ENCODE measurements around the gene CAMKMT. TPM values are rescaled to one million over a fixed set of nuclear protein-coding genes. Genes with fewer than 3 reads are reported as not detected.

Gene CAMKMT
- polyA plus RNA-seq, 3 donors, result 4.7 to 7.8 (median 7.0) TPM

GRCh38 chr2:44798139-44798659 lies 436.5 kb downstream of the CAMKMT start:
- 80% methylated on average over 6 of the region's 6 CpGs for WGBS (ENCODE audit: insufficient coverage)
- Histone ChIP-seq H3K4me2 (replicated peaks; ENCODE audit: extremely low read depth, low read length, poor library complexity, severe bottlenecking) (no peak overlapping the region), H2AFZ (ENCODE audit: insufficient read depth, low read depth, low read length, poor library complexity, severe bottlenecking) (no peak overlapping the region), H3K27me3 (ENCODE audit: control insufficient read depth in 2 of 2, insufficient read depth in 2 of 2, low read length in 2 of 2) (peaks cover 54 to 58% of the 10 kb centered on the region in 2 donors), H3K27ac (ENCODE audit: low read depth in 1 of 2, low read length in 2 of 2) (no peak overlapping the region), H3K4me3 (replicated peaks in 1 of 3; ENCODE audit: low read depth in 2 of 3, low read length in 3 of 3) (no peak overlapping the region), H3K9ac (ENCODE audit: insufficient read depth, low read length, poor library complexity, severe bottlenecking) (no peak overlapping the region), H3K9me3 (replicated peaks in 1 of 2; ENCODE audit: control insufficient read depth in 1 of 2, insufficient read depth in 1 of 2, low read length in 2 of 2) (peaks cover 0 to 34% of the 10 kb centered on the region in 2 donors), H4K20me1 (ENCODE audit: insufficient read depth, low read length) (no peaks in the 10 kb centered on the region), H3K79me2 (ENCODE audit: insufficient read depth, low read length) (no peaks in the 10 kb centered on the region), H3K36me3 (replicated peaks in 1 of 2; ENCODE audit: control insufficient read depth in 1 of 2, insufficient read depth in 2 of 2, low read length in 2 of 2) (no peaks in the 10 kb centered on the region), H3K4me1 (ENCODE audit: control insufficient read depth in 1 of 2, insufficient read depth in 2 of 2, low read length in 2 of 2) (no peaks in the 10 kb centered on the region)
- Mint-ChIP-seq H3K4me1 (peaks cover 2% of the 10 kb centered on the region), H3K27me3 (ENCODE audit: low read depth in 3 of 3) (peaks cover 56 to 79% (median 63%) of the 10 kb centered on the region in 3 donors), H3K27ac (no peak overlapping the region), H3K36me3 (no peaks in the 10 kb centered on the region), H3K4me3 (peak overlapping the region in 1 of 2 donors; percentile 64), H3K9me3 (peaks cover 0 to 14% (median 4%) of the 10 kb centered on the region in 7 donors)
- intact Hi-C loops (cut with micrococcal nuclease), result no loop called here
- DNase-seq, result no peak
- TF ChIP-seq CTCF (IDR thresholded peaks at IDR 0.05), result no peak

GRCh38 chr2:44799105-44799504 lies 437.4 kb downstream of the CAMKMT start:
- Histone ChIP-seq H3K36me3 (replicated peaks in 1 of 2; ENCODE audit: control insufficient read depth in 1 of 2, insufficient read depth in 2 of 2, low read length in 2 of 2) (no peaks in the 10 kb centered on the region), H3K4me2 (replicated peaks; ENCODE audit: extremely low read depth, low read length, poor library complexity, severe bottlenecking) (no peak overlapping the region), H3K27ac (ENCODE audit: low read depth in 1 of 2, low read length in 2 of 2) (no peak overlapping the region), H3K9ac (ENCODE audit: insufficient read depth, low read length, poor library complexity, severe bottlenecking) (no peak overlapping the region), H4K20me1 (ENCODE audit: insufficient read depth, low read length) (no peaks in the 10 kb centered on the region), H3K27me3 (ENCODE audit: control insufficient read depth in 2 of 2, insufficient read depth in 2 of 2, low read length in 2 of 2) (peaks cover 63 to 67% of the 10 kb centered on the region in 2 donors), H2AFZ (ENCODE audit: insufficient read depth, low read depth, low read length, poor library complexity, severe bottlenecking) (no peak overlapping the region), H3K79me2 (ENCODE audit: insufficient read depth, low read length) (no peaks in the 10 kb centered on the region), H3K4me1 (ENCODE audit: control insufficient read depth in 1 of 2, insufficient read depth in 2 of 2, low read length in 2 of 2) (no peaks in the 10 kb centered on the region), H3K9me3 (replicated peaks in 1 of 2; ENCODE audit: control insufficient read depth in 1 of 2, insufficient read depth in 1 of 2, low read length in 2 of 2) (peaks cover 0 to 37% of the 10 kb centered on the region in 2 donors), H3K4me3 (replicated peaks in 1 of 3; ENCODE audit: low read depth in 2 of 3, low read length in 3 of 3) (no peak overlapping the region)
- no peak for TF ChIP-seq CTCF (IDR thresholded peaks at IDR 0.05)
- Mint-ChIP-seq H3K27ac (no peak overlapping the region), H3K9me3 (peaks cover 0 to 14% (median 4%) of the 10 kb centered on the region in 7 donors), H3K4me1 (peaks cover 2% of the 10 kb centered on the region), H3K36me3 (no peaks in the 10 kb centered on the region), H3K4me3 (peak overlapping the region in 1 of 2 donors; percentile 35), H3K27me3 (ENCODE audit: low read depth in 3 of 3) (peaks cover 60 to 82% (median 72%) of the 10 kb centered on the region in 3 donors)
- 86% methylated on average over 1 of the region's 3 CpGs for WGBS (ENCODE audit: insufficient coverage)
- DNase-seq, result no peak
- intact Hi-C loops (cut with micrococcal nuclease), result no loop called here
